GM13977 (cell line): Measurements from ENCODE around the gene SH3RF3.

Experiments used
- DNase-seq: peaks from one replicate; pipeline ENCODE4 v3.0.0; 2012; ENCODE audit warnings: low spot score
- in situ Hi-C: fragments of 300-500 bp; cut with MboI; formaldehyde crosslinking; loops from one replicate; pipeline ENCODE4 v1.12.0; 2022; ENCODE audit warnings: low sequenced_read_pairs, low pct_unique_long_range_greater_than_20kb, mixed read lengths, inconsistent platforms; ENCODE audit not compliant: unreplicated experiment
- TF ChIP-seq, protein P1 (sequence below): IDR thresholded peaks from 2 replicates; pipeline ENCODE4 v1.5.1; 2012; ENCODE audit warnings: mild to moderate bottlenecking, control low read depth; ENCODE audit not compliant: insufficient read depth; ENCODE audit errors: extremely low read depth, missing control alignments

SH3RF3 gene

GRCh38 chr2:109153005-109153784 lies 24.2 kb downstream of the SH3RF3 start:
- in situ Hi-C loops, result no loop called here
- TF ChIP-seq, protein P1, sequence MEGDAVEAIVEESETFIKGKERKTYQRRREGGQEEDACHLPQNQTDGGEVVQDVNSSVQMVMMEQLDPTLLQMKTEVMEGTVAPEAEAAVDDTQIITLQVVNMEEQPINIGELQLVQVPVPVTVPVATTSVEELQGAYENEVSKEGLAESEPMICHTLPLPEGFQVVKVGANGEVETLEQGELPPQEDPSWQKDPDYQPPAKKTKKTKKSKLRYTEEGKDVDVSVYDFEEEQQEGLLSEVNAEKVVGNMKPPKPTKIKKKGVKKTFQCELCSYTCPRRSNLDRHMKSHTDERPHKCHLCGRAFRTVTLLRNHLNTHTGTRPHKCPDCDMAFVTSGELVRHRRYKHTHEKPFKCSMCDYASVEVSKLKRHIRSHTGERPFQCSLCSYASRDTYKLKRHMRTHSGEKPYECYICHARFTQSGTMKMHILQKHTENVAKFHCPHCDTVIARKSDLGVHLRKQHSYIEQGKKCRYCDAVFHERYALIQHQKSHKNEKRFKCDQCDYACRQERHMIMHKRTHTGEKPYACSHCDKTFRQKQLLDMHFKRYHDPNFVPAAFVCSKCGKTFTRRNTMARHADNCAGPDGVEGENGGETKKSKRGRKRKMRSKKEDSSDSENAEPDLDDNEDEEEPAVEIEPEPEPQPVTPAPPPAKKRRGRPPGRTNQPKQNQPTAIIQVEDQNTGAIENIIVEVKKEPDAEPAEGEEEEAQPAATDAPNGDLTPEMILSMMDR, result no peak
- no peak for DNase-seq

- TF ChIP-seq, protein P1, result no peak
- in situ Hi-C loops, result no loop called here
- no peak for DNase-seq
Measured at GRCh38 chr2:109153807-109154206, 24.8 kb downstream of the SH3RF3 start.

DNA sequence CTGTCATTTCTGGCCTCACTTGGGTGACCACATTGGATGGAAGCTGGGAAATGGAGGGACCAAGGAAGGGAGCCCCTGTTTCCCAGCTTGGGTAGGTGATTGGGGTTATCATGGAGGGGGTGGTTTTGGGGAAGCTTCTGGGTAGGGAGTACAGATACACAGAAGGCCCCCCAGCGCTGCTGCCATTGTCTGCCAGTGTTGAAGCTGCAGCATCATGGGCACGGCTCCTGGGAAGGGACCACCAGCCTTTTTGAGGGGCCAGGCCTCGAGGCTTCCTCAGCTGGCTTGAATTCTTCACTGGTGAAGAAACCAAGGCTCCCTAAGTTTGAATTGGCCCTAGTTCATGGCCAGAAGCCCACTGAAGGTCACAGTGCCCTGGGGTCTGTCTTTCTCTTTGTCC lies 25.2 kb downstream of the SH3RF3 start:
- no peak for DNase-seq
- TF ChIP-seq, protein P1, result no peak
- in situ Hi-C loops, result no loop called here

- DNase-seq, result no peak
- TF ChIP-seq, protein P1, result no peak
Measured at GRCh38 chr2:109155553-109156451, 26.8 kb downstream of the SH3RF3 start.

DNA sequence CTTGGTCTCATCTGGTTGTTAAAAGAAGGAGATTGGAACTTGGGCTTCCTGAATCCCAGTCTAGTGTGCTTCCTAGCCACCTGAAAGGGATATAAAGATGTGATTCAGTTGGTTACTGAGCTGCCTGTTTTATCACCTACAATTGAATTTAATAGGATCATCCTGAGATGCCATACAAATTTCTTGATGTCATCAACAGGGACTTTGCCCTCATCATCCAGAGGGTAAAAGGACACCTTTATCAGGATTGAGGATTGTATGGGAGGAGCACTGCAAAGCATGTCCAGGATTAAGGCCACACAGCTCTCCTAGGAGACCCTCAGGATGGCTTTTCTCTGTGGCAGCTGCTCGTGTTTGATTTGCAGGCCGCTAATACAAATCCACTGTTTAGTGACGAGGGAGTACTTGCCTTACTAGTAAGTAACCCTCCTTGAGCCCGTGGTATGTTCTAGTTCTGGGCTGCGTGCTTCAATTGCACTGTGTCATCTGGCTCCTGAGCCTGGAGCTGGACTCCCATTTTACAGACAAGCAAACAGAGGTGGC lies 28.6 kb downstream of the SH3RF3 start:
- in situ Hi-C loops, result no loop called here

More at GRCh38 chr2:109155553-109156451, 26.8 kb downstream of the SH3RF3 start:
- in situ Hi-C loops, result no loop called here

DNA sequence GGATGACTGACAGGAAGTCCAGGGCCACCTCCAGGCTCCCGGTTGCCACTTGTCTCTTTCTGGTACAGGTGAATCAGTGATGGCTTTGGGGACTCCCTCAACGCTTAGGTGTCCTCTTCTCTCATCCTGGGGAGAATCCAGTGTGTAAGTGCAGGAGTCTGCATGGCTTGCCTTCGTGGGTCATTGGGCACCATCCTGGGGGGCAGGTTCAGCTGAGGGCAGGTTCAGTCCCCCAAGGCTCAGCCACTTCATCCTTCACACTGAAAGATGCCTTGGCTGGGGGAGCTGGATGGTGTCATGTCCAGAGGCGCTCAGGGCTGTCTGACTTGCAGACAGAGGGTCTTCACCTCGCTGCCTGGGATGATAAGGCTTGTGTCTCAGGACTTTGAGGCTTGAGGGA lies 29.2 kb downstream of the SH3RF3 start:
- TF ChIP-seq, protein P1, result no peak
- in situ Hi-C loops, result no loop called here
- DNase-seq, result no peak

More for the DNA sequence above, 28.6 kb downstream of the SH3RF3 start:
- TF ChIP-seq, protein P1, result no peak
- DNase-seq, result no peak
